PFSK-1 (cell line): Measurements from ENCODE around the gene RNF4.

Experiments used
- POLR2AphosphoS5 ChIP-seq: IDR thresholded peaks from 2 replicates; pipeline ENCODE4 v1.6.1; 2012; ENCODE audit warnings: low read depth, mild to moderate bottlenecking, control low read depth, low read length, moderate library complexity
- REST ChIP-seq, 2 experiments: IDR thresholded peaks; 2 replicates each; pipeline versions ENCODE4 v1.6.1 to v1.8.0; 2011 to 2012; ENCODE audit warnings: low read depth in 2 of 2, low read length in 2 of 2, control low read depth in 1 of 2, inconsistent platforms in 1 of 2, mild to moderate bottlenecking in 1 of 2, moderate library complexity in 1 of 2; ENCODE audit not compliant: insufficient read depth in 1 of 2
- SIN3A ChIP-seq: IDR thresholded peaks from 2 replicates; pipeline ENCODE4 v1.6.1; 2012; ENCODE audit warnings: mild to moderate bottlenecking, low read length, moderate library complexity, borderline replicate concordance; ENCODE audit not compliant: insufficient read depth

- TF ChIP-seq SIN3A, result no peak
- TF ChIP-seq POLR2AphosphoS5, result no peak
- no peak for TF ChIP-seq REST (IDR thresholded peaks at IDR 0.05; ENCODE audit: insufficient read depth in 1 of 2, low read depth in 2 of 2, low read length in 2 of 2)
Observed at GRCh38 chr4:2552806-2553205, 83.9 kb downstream of the RNF4 start.
